ENCODE results near the gene RAB9A. TPM values are rescaled to one million over a fixed set of nuclear protein-coding genes. Genes with fewer than 3 reads are reported as not detected.

The RAB9A gene
- total and polyA plus RNA-seq, 10 of the 15 experiments (the other 5 are each of a cell fraction or from before 2014, with no cell fraction given), result 42.1 to 142 (median 49.9) TPM

DNA sequence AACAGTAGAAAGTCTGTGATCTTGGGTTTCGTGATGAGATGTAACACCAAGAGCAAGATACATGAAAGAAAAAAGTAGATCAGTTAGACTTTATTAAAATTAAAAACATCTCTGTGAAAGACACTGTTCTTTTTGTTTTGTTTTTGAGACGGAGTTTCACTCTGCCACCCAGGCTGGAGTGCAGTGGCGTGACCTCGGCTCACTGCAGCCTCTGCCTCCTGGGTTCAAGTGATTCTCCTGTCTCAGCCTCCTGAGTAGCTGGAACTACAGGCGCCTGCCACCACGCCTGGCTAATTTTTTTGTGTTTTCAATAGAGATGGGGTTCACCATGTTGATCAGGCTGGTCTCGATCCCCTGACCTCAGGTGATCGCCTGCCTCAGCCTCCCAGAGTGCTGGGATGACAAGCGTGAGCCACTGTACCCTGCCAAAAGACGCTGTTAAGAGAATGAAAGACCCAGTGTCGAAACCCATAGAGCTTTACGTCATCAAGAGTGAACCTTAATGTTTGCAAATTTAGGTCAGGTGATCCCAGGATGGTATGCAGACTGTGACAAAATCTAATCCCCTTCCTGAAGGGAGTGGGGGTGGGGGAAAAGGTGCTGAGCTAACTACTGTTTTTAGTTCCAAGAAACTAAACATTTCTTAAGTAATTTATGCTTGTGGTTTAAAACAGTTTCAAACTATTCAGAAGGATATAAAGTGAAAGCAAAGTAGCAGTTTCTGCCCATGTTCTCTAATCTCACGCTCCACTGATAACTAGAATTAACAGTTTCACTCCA is 53.7 kb downstream of the RAB9A start:
- WGBS (ENCODE audit: insufficient coverage, insufficient replicate concordance, low lambda C conversion rate, missing lambda C conversion rate), result 6% methylated on average over 13 of the region's 13 CpGs
- ATAC-seq (peak; percentile 92), DNase-seq (ENCODE audit: low read depth, low spot score) (peak; percentile 91), FAIRE-seq (peak; percentile 96)
- Histone ChIP-seq H2AFZ (ENCODE audit: control insufficient read depth, low read depth, low read length) (no peak overlapping the region), H3K9ac (ENCODE audit: control insufficient read depth, insufficient read depth, low read length) (no peak overlapping the region), H3K9me3 (replicated peaks; ENCODE audit: control insufficient read depth, insufficient read depth, low read length) (no peaks in the 10 kb centered on the region), H3K36me3 (ENCODE audit: control insufficient read depth in 2 of 2, insufficient read depth in 2 of 2, low read length in 1 of 2) (peaks cover 0 to 10% of the 10 kb centered on the region in 2 experiments; a peak in 3 of 4 replicates), H3K4me3 (peak overlapping the region; percentile 19; the same call in 1 of the 2 replicates), H3K27me3 (replicated peaks in 1 of 2; ENCODE audit: control insufficient read depth in 2 of 2, insufficient read depth in 2 of 2, low read length in 1 of 2) (no peaks in the 10 kb centered on the region), H3K4me1 (ENCODE audit: control insufficient read depth, insufficient read depth, low read length) (peaks cover 23% of the 10 kb centered on the region), H4K20me1 (ENCODE audit: control insufficient read depth, insufficient read depth) (no peaks in the 10 kb centered on the region), H3K27ac (ENCODE audit: control insufficient read depth, insufficient read depth) (peak overlapping the region; percentile 62; the same call in 1 of the 2 replicates), H3K79me2 (ENCODE audit: control insufficient read depth, insufficient read depth, low read length) (peaks cover under 1% of the 10 kb centered on the region; the same call in 1 of the 2 replicates), H3K4me2 (ENCODE audit: control insufficient read depth, insufficient read depth) (peak overlapping the region; percentile 76)
- intact Hi-C loops (cut with micrococcal nuclease; ENCODE audit: unreplicated experiment), result loop anchor here (2.0 kb wide), 1 partner anchor 46 kb away; no protein-coding TSS in a partner anchor
- ChIA-PET POLR2A (interaction anchor here (0.7 to 5.5 kb wide), 10 partner anchors 8 to 284 kb away, joined by 3 to 36 read pairs (median 4); partner anchors contain the start of genes OFD1 and TRAPPC2), RAD21 (ENCODE audit: unreplicated experiment) (interaction anchor here (0.7 to 3.9 kb wide), 16 partner anchors 8 to 486 kb away, joined by 3 to 31 read pairs (median 5); partner anchors contain the start of genes OFD1, TCEANC and TRAPPC2), SMC1A (ENCODE audit: uncharacterized antibody, unreplicated experiment) (interaction anchor here (0.6 to 14.7 kb wide), 14 partner anchors 9 to 286 kb away, joined by 3 to 198 read pairs (median 6); partner anchors contain the start of genes OFD1, RAB9A and TRAPPC2), CTCF (interaction anchor here (0.5 to 11.5 kb wide), 11 partner anchors 7 to 83 kb away, joined by 3 to 113 read pairs (median 5); partner anchors contain the start of genes OFD1 and TRAPPC2)
- in situ Hi-C loops (cut with MboI), result loop anchor here (10.0 kb wide), 1 partner anchor 238 kb away; no protein-coding TSS in a partner anchor
- BruUV-seq (replicated peaks), result TSS peak; percentile 82
- TF ChIP-seq, protein P1, sequence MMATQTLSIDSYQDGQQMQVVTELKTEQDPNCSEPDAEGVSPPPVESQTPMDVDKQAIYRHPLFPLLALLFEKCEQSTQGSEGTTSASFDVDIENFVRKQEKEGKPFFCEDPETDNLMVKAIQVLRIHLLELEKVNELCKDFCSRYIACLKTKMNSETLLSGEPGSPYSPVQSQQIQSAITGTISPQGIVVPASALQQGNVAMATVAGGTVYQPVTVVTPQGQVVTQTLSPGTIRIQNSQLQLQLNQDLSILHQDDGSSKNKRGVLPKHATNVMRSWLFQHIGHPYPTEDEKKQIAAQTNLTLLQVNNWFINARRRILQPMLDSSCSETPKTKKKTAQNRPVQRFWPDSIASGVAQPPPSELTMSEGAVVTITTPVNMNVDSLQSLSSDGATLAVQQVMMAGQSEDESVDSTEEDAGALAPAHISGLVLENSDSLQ (IDR thresholded peaks at IDR 0.05), result peak; percentile 40; the same call in 1 of the 2 replicates
- TF ChIP-seq, protein P2, sequence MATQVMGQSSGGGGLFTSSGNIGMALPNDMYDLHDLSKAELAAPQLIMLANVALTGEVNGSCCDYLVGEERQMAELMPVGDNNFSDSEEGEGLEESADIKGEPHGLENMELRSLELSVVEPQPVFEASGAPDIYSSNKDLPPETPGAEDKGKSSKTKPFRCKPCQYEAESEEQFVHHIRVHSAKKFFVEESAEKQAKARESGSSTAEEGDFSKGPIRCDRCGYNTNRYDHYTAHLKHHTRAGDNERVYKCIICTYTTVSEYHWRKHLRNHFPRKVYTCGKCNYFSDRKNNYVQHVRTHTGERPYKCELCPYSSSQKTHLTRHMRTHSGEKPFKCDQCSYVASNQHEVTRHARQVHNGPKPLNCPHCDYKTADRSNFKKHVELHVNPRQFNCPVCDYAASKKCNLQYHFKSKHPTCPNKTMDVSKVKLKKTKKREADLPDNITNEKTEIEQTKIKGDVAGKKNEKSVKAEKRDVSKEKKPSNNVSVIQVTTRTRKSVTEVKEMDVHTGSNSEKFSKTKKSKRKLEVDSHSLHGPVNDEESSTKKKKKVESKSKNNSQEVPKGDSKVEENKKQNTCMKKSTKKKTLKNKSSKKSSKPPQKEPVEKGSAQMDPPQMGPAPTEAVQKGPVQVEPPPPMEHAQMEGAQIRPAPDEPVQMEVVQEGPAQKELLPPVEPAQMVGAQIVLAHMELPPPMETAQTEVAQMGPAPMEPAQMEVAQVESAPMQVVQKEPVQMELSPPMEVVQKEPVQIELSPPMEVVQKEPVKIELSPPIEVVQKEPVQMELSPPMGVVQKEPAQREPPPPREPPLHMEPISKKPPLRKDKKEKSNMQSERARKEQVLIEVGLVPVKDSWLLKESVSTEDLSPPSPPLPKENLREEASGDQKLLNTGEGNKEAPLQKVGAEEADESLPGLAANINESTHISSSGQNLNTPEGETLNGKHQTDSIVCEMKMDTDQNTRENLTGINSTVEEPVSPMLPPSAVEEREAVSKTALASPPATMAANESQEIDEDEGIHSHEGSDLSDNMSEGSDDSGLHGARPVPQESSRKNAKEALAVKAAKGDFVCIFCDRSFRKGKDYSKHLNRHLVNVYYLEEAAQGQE (IDR thresholded peaks at IDR 0.05; ENCODE audit: low read depth, low read length), result no peak
- TF ChIP-seq MEF2A (IDR thresholded peaks at IDR 0.05; ENCODE audit: insufficient read depth, low read depth, low read length) (peak; percentile 71; the same call in 1 of the 2 replicates), BMI1 (IDR thresholded peaks at IDR 0.05; ENCODE audit: borderline replicate concordance) (no peak), MXI1 (IDR thresholded peaks at IDR 0.05; ENCODE audit: low read depth, low read length) (no peak), SUPT20H (IDR thresholded peaks at IDR 0.05; ENCODE audit: borderline replicate concordance, control insufficient read depth, low read depth, low read length) (no peak), CUX1 (IDR thresholded peaks at IDR 0.05; ENCODE audit: insufficient replicate concordance, low read depth, low read length) (no peak), SPI1 (IDR thresholded peaks at IDR 0.05; ENCODE audit: borderline replicate concordance, insufficient read depth, low read depth, low read length) (no peak)
